ENCODE data around the gene IL1F10.

GRCh38 chr2:113057117-113057516 is 10.7 kb upstream of the IL1F10 start:
- no peak for TF ChIP-seq CTCF (optimal IDR thresholded peaks at IDR 0.05 in 1 of 3, IDR thresholded peaks at IDR 0.05 in 1 of 3, conservative IDR thresholded peaks at IDR 0.05 in 1 of 3; ENCODE audit: extremely low read depth in 1 of 3, insufficient read depth in 2 of 3, low read length in 3 of 3)
- TF ChIP-seq EZH2 (IDR thresholded peaks at IDR 0.05; ENCODE audit: low read length): no peak

Measured in keratinocyte (primary cell).